ENCODE measurements around the gene SPART. TPM values are rescaled to one million over a fixed set of nuclear protein-coding genes. Genes with fewer than 3 reads are reported as not detected.

SPART gene
- total RNA-seq, 1 donor from 2014 or later = 27.4 TPM

DNA sequence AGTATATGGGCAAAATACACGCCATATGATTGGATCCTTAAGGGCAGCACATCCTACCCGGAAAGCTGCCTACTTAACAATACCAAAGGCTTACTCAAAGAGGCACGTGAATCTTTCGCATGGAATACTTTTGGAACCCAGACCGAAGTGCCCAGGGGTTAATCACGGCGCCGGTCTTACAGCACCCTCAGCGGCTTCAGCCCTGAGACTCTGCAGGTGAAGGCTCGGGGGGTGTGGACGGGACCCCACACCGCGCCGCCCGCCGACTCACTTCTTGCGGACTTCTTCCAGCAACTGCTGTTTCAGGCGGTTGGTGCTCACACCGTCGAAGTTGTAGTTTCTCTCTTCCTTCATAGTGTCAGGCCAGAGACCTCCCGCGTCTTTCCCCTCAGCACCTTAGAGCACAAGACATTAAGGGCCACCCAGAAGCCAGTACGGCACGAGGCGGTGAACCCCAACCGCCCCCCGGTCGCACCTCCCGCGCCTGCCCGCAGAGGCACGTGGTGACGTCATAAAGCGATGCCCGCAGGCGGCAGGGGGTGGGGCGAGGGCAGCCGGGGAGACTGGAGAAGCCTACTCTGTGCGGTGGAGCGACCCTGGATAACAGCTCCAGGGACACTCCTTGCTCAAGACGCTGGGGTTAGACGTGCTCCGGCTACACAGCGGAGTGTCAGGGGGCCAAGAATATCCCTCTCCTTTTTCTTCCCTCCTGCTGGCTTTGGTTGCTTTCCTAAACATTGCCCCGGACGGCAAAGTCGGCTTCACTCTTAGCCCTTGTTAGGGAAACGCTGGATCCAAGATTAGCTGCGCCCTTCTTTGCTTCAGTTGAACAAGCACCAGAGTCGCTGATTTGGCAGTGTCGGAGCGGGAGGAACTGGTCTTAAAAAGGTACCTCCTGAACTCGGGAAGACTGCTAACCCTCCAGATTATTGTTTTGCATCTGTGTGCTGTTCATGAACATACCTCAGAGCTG is 48.5 kb downstream of the SPART start, which contains the start of gene CCDC169:
CCDC169 (minus strand) TSS at position 449 of the 973 bp plus-strand sequence; CDS start at position 354, 95 bp downstream.
- H3K27ac ChIP-seq = peak within 1 kb of the TSS; percentile 31 to 39
- TF ChIP-seq, protein P1, sequence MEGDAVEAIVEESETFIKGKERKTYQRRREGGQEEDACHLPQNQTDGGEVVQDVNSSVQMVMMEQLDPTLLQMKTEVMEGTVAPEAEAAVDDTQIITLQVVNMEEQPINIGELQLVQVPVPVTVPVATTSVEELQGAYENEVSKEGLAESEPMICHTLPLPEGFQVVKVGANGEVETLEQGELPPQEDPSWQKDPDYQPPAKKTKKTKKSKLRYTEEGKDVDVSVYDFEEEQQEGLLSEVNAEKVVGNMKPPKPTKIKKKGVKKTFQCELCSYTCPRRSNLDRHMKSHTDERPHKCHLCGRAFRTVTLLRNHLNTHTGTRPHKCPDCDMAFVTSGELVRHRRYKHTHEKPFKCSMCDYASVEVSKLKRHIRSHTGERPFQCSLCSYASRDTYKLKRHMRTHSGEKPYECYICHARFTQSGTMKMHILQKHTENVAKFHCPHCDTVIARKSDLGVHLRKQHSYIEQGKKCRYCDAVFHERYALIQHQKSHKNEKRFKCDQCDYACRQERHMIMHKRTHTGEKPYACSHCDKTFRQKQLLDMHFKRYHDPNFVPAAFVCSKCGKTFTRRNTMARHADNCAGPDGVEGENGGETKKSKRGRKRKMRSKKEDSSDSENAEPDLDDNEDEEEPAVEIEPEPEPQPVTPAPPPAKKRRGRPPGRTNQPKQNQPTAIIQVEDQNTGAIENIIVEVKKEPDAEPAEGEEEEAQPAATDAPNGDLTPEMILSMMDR (IDR thresholded peaks at IDR 0.05) = no peak

DNA sequence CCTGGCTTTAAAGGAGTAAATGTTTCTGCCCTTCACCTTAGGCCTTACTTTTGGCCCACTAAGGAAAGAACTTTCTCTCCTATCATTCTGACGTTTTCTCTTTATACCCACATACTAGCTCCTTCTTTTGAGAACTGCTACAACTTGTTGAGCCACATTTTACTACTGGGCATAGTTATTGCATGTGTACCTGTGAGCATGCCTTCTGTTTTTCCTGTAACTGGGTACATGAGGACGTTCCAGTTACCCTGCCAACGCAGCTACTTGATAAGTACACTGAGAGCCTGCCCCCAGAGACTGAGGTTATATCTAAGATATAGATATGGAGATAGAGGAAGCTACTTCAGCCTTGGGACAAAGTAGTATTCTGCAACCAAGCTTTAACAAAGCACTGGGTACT is 52.1 kb downstream of the SPART start:
- TF ChIP-seq, protein P1 (IDR thresholded peaks at IDR 0.05) = no peak
- no peak overlapping the region for H3K4me3 ChIP-seq
- no peaks in the 10 kb centered on the region for H3K4me1 ChIP-seq
- intact Hi-C loops (cut with DNase I) = no loop called here
- H3K9me3 ChIP-seq = no peaks in the 10 kb centered on the region
- H3K27ac ChIP-seq = no peak overlapping the region
- no peaks in the 10 kb centered on the region for H3K36me3 ChIP-seq
- no peaks in the 10 kb centered on the region for H3K27me3 ChIP-seq
- DNase-seq (ENCODE audit: low spot score in 2 of 2) = no peak

More for the DNA sequence above, 48.5 kb downstream of the SPART start, which contains the start of gene CCDC169:
- Histone ChIP-seq H3K4me3 (peak within 1 kb of the TSS; percentile 60 to 67), H3K27me3 (no peaks in the 10 kb centered on the region), H3K4me1 (no peaks in the 10 kb centered on the region), H3K36me3 (no peaks in the 10 kb centered on the region), H3K9me3 (no peaks in the 10 kb centered on the region)
- intact Hi-C loops (cut with DNase I) = loop anchor here (5.0 kb wide), 1 partner anchor 50 kb away; the partner anchor contains the start of gene SPART
- peak in 1 of 2 donors; percentile 78 for DNase-seq (ENCODE audit: low spot score in 2 of 2)

DNA sequence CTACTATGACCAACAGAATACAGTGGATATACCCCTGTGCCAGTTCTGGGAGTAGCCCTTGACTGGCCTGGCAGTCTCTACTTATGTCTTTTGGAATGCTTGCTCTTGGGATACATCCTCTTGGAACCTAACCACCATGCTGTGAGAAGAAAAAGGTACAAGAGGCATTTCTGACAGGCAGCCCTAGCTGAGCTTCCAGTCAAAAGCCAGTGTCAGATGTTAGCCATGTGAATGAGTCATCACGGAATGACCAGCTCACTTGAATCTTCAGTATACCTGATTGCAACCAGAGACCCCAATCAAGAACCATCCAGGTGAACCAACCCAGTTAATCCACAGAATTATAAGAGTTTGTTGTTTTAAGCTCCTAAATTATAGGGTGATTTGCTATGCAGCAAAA is 52.7 kb downstream of the SPART start:
- Histone ChIP-seq H3K27ac (no peak overlapping the region), H3K9me3 (no peaks in the 10 kb centered on the region), H3K4me3 (no peak overlapping the region), H3K36me3 (no peaks in the 10 kb centered on the region), H3K27me3 (no peaks in the 10 kb centered on the region), H3K4me1 (no peaks in the 10 kb centered on the region)
- no peak for DNase-seq (ENCODE audit: low spot score in 2 of 2)
- TF ChIP-seq, protein P1 (IDR thresholded peaks at IDR 0.05) = no peak
- intact Hi-C loops (cut with DNase I) = no loop called here

DNA sequence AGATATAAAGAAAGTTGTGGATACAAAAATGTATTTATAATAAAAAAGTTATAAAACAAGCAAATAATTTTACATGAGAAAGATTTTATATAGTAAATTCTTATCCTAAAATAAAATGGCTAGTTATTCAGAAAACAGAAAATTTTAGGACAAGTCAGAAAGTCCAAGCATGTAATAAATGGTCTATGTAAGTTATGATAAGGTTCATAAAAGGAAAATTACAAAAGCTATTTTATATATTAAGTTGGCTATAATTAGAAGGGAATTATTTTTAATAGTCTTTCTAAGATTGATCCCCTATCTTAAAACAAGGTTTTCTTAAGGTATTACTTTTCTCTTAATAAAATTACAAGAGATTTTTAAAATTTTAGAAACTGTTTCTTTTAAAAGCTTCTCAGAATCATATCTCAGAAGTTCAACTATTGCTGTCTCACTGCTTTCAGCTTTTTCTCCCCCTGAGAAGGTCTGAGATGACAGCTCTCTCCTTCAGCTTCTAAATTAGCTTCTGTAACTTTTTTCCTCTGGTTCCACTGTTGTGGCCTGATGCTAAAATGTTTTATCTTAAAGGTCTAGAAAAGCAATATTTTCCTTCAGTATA is 57.3 kb downstream of the SPART start:
- Histone ChIP-seq H3K27me3 (no peaks in the 10 kb centered on the region), H3K4me1 (no peaks in the 10 kb centered on the region), H3K9me3 (no peaks in the 10 kb centered on the region), H3K27ac (no peak overlapping the region), H3K4me3 (no peak overlapping the region), H3K36me3 (no peaks in the 10 kb centered on the region)
- intact Hi-C loops (cut with DNase I) = no loop called here
- TF ChIP-seq, protein P1 (IDR thresholded peaks at IDR 0.05) = no peak
- DNase-seq (ENCODE audit: low spot score in 2 of 2) = no peak

DNA sequence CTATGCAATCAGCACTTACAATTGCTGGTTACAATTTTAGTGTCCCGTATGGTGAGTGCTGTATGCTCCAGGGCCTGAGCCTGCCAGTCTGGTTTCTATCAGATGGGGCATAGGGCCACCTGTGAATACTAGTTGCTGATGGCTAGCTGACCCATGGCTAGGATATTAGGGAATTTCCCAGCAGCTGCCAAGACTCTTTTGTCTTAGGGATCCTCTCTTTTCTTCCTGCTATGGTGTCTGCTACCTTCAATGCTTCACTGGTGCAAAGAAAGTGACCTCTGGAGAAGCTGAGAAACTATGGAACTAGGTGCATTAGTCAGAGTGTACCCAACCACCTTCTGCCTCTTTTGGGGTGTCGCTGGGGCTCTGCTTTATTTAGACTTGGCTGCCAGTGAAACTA is 60.2 kb downstream of the SPART start:
- TF ChIP-seq, protein P1 (IDR thresholded peaks at IDR 0.05) = no peak
- intact Hi-C loops (cut with DNase I) = no loop called here
- Histone ChIP-seq H3K36me3 (no peaks in the 10 kb centered on the region), H3K4me3 (no peak overlapping the region), H3K4me1 (no peaks in the 10 kb centered on the region), H3K9me3 (no peaks in the 10 kb centered on the region), H3K27ac (no peak overlapping the region), H3K27me3 (no peaks in the 10 kb centered on the region)
- no peak for DNase-seq (ENCODE audit: low spot score in 2 of 2)
